LNCAP (cell line): ENCODE measurements around the gene VSNL1.

Experiments
- TF ChIP-seq, protein P1 (sequence below): fragments of 450-650 bp; IDR thresholded peaks from 2 replicates; pipeline ENCODE4 v1.5.1; 2017; ENCODE audit warnings: mild to moderate bottlenecking

Gene VSNL1

DNA sequence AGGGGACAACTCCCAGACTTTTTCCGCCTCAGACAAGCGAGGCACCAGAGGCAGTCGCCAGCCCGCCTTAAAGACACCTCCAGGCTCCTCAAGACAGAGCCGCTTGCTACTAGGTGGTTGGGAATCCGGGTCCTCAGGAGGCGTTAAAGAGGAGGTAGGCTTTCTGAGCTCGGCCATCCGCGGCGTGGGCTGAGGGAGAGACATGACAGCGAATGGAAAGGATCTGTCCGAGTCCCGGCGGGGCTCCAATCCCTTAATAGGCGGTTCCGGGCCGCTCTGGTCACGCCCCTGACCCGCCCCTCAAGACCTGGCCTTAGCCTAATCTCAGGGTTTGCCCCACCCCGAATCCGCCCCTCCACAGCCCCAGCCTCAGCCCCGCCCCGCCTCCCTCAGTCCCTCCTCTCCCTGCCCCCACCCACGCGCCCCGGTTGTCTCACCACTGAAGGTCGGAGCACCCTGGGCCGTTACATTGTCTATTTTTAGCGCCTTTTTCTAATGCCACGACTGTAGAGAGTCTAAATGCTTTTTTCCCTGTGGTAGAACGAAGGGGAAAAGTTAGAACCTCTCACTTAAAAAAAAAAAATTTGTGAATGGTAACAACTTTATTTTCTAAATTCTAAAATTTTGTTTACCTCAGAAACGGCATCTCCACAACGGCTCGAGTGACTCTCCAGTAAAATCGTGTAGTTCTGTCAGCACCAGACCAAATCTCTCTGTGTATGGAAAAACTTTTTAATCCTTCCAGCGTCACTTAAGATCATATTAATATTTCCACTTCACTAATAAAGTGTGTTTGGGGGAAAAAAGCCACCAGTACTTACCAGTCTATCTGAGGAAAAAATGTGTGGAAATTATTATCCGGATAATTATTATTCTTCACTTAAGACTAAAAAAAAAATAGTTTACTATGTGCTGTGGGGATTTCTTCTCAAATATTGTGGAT, 22.0 kb upstream of the VSNL1 start, which contains the start of gene RAD51AP2:
TSS of gene RAD51AP2 (minus strand) at position 229 of the 943 bp plus-strand sequence. CDS start at position 204, 25 bp downstream.
- TF ChIP-seq, protein P1, sequence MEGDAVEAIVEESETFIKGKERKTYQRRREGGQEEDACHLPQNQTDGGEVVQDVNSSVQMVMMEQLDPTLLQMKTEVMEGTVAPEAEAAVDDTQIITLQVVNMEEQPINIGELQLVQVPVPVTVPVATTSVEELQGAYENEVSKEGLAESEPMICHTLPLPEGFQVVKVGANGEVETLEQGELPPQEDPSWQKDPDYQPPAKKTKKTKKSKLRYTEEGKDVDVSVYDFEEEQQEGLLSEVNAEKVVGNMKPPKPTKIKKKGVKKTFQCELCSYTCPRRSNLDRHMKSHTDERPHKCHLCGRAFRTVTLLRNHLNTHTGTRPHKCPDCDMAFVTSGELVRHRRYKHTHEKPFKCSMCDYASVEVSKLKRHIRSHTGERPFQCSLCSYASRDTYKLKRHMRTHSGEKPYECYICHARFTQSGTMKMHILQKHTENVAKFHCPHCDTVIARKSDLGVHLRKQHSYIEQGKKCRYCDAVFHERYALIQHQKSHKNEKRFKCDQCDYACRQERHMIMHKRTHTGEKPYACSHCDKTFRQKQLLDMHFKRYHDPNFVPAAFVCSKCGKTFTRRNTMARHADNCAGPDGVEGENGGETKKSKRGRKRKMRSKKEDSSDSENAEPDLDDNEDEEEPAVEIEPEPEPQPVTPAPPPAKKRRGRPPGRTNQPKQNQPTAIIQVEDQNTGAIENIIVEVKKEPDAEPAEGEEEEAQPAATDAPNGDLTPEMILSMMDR = no peak

DNA sequence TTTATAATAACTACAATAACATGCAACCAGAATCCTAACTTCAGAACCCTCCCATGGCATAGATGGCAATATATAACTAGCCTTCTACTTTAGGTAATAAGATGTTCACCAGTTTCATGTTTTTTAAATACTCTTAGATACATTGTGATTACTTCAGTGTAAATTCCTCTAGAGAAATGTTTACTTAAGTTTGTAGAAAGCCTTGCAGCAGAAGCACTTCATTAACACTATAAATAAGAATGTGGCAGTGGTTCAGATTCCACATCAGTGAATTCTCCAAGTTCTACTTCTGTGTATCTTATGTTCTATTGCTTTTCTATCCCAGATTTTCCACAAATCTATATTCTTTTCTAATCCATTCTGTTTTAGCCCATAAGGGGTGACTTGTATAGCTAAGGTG, 21.0 kb upstream of the VSNL1 start:
- TF ChIP-seq, protein P1 = no peak

DNA sequence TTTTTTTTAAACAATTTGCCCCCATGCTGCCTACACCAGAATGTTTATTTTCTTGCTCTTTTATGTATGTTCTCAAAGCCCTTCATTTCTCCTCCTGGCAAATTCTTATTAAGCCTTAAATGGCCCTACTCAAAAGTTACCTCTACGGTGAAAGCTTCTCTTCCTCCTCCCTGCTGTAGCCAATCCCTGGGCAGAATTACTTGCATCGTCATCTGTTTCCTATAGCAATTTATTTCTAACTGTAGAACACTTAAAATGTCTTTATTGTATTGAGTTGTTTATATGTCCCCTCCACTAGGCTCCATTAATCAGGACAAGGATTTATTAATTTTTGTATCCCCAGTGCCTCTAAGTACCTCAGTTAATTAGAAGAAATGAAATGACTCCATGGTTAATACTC, 19.7 kb upstream of the VSNL1 start:
- TF ChIP-seq, protein P1 = no peak

DNA sequence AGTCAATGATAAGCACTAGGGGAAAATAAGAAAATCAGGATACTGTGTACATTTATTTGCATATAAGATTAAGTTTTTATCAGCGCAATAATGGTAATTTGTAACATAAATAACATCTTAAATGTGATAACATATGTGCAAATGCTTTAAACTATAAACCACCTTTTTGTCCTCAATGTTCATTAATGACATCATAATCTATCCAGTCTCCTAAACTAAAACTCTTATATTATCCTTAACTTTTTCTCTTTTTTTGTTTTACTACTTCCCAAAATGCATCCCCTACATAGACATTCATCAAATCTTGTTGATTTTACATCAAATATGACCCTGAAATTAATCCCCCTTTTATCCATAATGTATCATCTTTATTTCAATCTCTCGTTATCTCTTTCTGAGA, 18.9 kb upstream of the VSNL1 start:
- TF ChIP-seq, protein P1 = no peak

DNA sequence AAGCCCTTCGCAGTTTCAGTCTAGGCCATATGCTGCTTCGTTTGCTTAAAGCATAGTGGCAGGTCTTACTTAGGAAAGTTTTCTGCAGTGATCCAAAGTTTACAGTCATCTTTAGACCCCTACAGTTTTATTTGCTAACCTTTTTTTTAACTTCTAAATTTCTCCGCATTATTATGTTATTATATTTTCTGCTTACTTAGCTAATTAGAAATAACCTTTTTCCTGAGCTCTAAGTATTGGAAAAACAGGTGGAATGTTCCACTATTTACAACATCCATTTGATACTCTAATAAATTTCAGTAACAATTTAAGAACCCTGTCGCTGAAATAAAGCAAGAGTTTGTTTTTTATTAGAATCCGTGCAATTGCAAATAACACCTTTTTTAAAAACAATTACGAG, 18.2 kb upstream of the VSNL1 start:
- TF ChIP-seq, protein P1 = no peak

DNA sequence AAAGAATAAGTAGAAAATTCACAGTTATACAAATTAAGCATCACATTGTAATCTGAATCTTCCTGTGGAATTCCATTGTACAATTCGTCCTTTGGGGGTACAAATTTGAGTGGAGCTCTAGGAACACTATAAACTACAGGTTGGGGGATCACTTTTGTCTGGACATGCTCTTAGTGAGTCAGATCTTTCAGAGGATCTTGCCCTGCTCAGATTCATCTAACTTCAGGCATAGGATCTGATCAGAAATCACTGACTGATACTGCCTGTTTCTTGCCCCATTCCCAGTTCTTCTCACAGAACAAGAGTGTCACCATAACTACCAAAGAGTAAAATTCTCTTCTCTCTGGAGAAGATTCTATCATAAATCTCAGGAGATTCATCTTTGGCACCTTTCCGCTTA, 10.7 kb upstream of the VSNL1 start:
- TF ChIP-seq, protein P1 = no peak

DNA sequence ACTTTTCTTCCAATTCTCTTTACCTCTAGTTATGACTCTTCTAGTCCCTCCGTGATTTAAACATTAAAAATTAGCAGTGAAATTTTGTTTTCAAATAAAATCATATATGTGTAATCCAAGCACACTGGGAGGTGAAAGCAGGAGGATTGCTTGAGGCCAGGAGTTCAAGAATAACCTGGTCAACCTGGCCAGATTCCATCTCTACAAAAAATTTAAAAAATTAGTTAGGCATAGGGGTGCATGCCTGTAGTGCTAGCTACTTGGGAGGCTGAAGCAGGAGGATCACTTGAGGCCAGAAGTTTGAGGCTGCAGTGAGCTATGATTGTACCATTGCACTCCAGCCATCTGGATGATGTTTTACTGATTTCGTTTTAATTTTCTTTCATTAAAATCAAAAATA, 7.0 kb upstream of the VSNL1 start:
- TF ChIP-seq, protein P1 = no peak
